GM10248 (cell line): ENCODE measurements around the gene GDF11.

Experiments
- CTCF ChIA-PET: fragments of 300-600 bp; sonication (Branson Sonifier 250); formaldehyde crosslinking; extraction: SDS; loops from one replicate; lab custom pipeline; 2021; ENCODE audit warnings: antibody characterized with exemption; lab: Yijun Ruan, JAX
- POLR2A ChIA-PET: fragments of 350-650 bp; sonication (Branson Sonifier 250); formaldehyde crosslinking; extraction: SDS; loops from one replicate; lab custom pipeline; 2020; ENCODE audit warnings: antibody characterized with exemption; lab: Yijun Ruan, JAX
- DNase-seq: peaks from one replicate; pipeline ENCODE4 v3.0.0; 2012; ENCODE audit errors: extremely low spot score
- TF ChIP-seq, protein P1 (sequence below): IDR thresholded peaks from 2 replicates; pipeline ENCODE4 v1.5.1; 2012; ENCODE audit warnings: mild to moderate bottlenecking, low read depth; ENCODE audit errors: extremely low read depth, missing control alignments, control extremely low read depth

Gene GDF11

GRCh38 chr12:55744340-55745030 is 1.6 kb downstream of the GDF11 start:
- ChIA-PET POLR2A (interaction anchor here (0.5 to 2.4 kb wide), 6 partner anchors 14 to 230 kb away, joined by 3 to 8 read pairs (median 4); partner anchors contain the start of genes ORMDL2 and RAB5B), CTCF (interaction anchor here (0.8 to 4.5 kb wide), 8 partner anchors 8 to 295 kb away, joined by 3 to 19 read pairs (median 4); partner anchors contain the start of gene SUOX)
- TF ChIP-seq, protein P1, sequence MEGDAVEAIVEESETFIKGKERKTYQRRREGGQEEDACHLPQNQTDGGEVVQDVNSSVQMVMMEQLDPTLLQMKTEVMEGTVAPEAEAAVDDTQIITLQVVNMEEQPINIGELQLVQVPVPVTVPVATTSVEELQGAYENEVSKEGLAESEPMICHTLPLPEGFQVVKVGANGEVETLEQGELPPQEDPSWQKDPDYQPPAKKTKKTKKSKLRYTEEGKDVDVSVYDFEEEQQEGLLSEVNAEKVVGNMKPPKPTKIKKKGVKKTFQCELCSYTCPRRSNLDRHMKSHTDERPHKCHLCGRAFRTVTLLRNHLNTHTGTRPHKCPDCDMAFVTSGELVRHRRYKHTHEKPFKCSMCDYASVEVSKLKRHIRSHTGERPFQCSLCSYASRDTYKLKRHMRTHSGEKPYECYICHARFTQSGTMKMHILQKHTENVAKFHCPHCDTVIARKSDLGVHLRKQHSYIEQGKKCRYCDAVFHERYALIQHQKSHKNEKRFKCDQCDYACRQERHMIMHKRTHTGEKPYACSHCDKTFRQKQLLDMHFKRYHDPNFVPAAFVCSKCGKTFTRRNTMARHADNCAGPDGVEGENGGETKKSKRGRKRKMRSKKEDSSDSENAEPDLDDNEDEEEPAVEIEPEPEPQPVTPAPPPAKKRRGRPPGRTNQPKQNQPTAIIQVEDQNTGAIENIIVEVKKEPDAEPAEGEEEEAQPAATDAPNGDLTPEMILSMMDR = no peak
- no peak for DNase-seq

DNA sequence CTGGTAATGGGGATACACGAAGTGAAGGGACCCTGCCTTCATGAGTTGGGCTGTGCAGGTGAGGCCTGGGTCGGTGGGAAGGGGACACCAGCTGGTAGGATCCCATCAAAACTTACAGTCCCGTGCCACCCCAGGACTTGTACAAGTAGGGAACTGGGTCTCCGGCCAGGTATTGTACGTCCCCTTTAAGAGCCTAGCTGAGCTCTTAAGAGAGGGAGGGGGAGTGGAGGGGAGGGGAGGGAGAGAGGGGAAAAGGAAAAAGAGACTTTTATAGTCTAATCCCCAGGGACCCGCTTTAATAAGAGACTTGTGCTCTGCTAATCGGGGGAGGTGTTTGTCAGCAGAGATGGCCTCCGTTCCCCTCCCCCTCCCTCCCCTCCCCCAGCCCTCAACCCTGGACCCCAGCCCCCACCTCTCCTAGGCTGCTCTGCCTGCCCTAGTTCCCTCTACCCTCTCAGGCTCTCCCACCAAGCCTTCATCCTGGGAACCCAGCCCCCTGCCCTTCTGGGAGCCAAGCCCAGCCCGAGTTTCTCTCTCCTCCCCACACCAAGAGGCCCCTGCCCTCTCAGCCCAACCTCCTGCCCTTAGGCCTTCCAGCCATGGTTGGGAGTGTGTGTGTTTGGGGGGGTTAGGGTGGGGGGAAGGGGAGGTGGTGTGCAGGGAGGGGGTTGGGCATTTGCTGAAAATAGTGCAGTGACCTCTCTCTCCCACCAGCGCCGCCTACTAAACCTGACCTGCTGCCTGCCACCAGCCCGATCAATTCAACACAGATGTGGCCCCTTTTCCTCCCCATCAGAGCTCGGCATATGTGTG is 2.6 kb downstream of the GDF11 start:
- no peak for DNase-seq
- ChIA-PET CTCF (interaction anchor here (0.8 to 4.8 kb wide), 8 partner anchors 8 to 251 kb away, joined by 3 to 42 read pairs (median 8); partner anchors contain the start of gene SUOX), POLR2A (interaction anchor here (0.5 to 2.4 kb wide), 4 partner anchors 15 to 229 kb away, joined by 3 to 8 read pairs (median 6); partner anchors contain the start of gene RAB5B)
- TF ChIP-seq, protein P1 = no peak

- DNase-seq = no peak
- CTCF ChIA-PET = interaction anchor here (0.9 to 4.8 kb wide), 12 partner anchors 9 to 443 kb away, joined by 3 to 42 read pairs (median 4); partner anchors contain the start of genes SMARCC2 and SUOX
- TF ChIP-seq, protein P1 = no peak
- POLR2A ChIA-PET = no interaction called here
These were observed 3.4 kb downstream of the GDF11 start for GRCh38 chr12:55746174-55746912.

GRCh38 chr12:55746913-55747231 is 4.0 kb downstream of the GDF11 start:
- CTCF ChIA-PET = interaction anchor here (0.9 to 4.8 kb wide), 13 partner anchors 9 to 443 kb away, joined by 3 to 42 read pairs (median 4); partner anchors contain the start of genes SMARCC2 and SUOX
- DNase-seq = no peak
- POLR2A ChIA-PET = no interaction called here
- TF ChIP-seq, protein P1 = no peak

- TF ChIP-seq, protein P1 = no peak
- POLR2A ChIA-PET = no interaction called here
- no peak for DNase-seq
- CTCF ChIA-PET = interaction anchor here (1.2 to 4.8 kb wide), 6 partner anchors 9 to 248 kb away, joined by 3 to 42 read pairs (median 10); partner anchors contain the start of genes DGKA and SUOX
These were observed 5.5 kb downstream of the GDF11 start for GRCh38 chr12:55748230-55748993.
